SK-N-SH treated with all-trans-retinoic acid at 6 μM for 48 hours (cell line): ENCODE measurements around the gene PAPPA.

Experiments used
- ATAC-seq: fragments of 200-7000 bp; cut with Tn5 transposase; 3 replicates; pipeline ENCODE4 v1.9.1; 2020; ENCODE audit warnings: mild to moderate bottlenecking, moderate library complexity
- ARNTL ChIP-seq: fragments of 450-650 bp; formaldehyde crosslinking; IDR thresholded peaks from 2 replicates; pipeline ENCODE4 v1.5.0; 2020; ENCODE audit warnings: low read depth, mild to moderate bottlenecking, moderate library complexity, borderline replicate concordance
- BACH2 ChIP-seq: fragments of 250-450 bp; sonication (Bioruptor Pico); IDR thresholded peaks from 2 replicates; pipeline ENCODE4 v1.9.0; 2021; ENCODE audit warnings: mild to moderate bottlenecking, borderline replicate concordance
- CSDC2 ChIP-seq: fragments of 250-450 bp; sonication (Bioruptor Pico); IDR thresholded peaks from 2 replicates; pipeline ENCODE4 v1.5.0; 2020; ENCODE audit warnings: mild to moderate bottlenecking, moderate library complexity
- ESRRG ChIP-seq: fragments of 250-450 bp; sonication (Bioruptor Pico); IDR thresholded peaks from 2 replicates; pipeline ENCODE4 v1.6.1; 2021; ENCODE audit warnings: mild to moderate bottlenecking
- GLIS3 ChIP-seq: fragments of 250-450 bp; sonication (Bioruptor Pico); IDR thresholded peaks from 2 replicates; pipeline ENCODE4 v1.5.0; 2020; ENCODE audit warnings: mild to moderate bottlenecking, moderate library complexity
- ISL1 ChIP-seq: fragments of 250-450 bp; sonication (Bioruptor Pico); IDR thresholded peaks from 2 replicates; pipeline ENCODE4 v2.1.2; 2022; ENCODE audit warnings: mild to moderate bottlenecking, moderate library complexity
- OSR1 ChIP-seq: fragments of 250-450 bp; sonication (Bioruptor Pico); IDR thresholded peaks from 2 replicates; pipeline ENCODE4 v1.8.0; 2022; ENCODE audit warnings: moderate library complexity, mild to moderate bottlenecking, inconsistent platforms
- POU6F1 ChIP-seq: fragments of 250-450 bp; sonication (Bioruptor Pico); IDR thresholded peaks from 2 replicates; pipeline ENCODE4 v1.8.0; 2021; ENCODE audit warnings: low read depth, mild to moderate bottlenecking, moderate library complexity, borderline replicate concordance
- PPARA ChIP-seq: fragments of 250-450 bp; sonication (Bioruptor Pico); IDR thresholded peaks from 2 replicates; pipeline ENCODE4 v1.5.0; 2020; ENCODE audit warnings: mild to moderate bottlenecking, borderline replicate concordance
- SNAI2 ChIP-seq: fragments of 250-450 bp; sonication (Bioruptor Pico); IDR thresholded peaks from 2 replicates; pipeline ENCODE4 v1.5.0; 2020; ENCODE audit warnings: mild to moderate bottlenecking, moderate library complexity
- TCF4 ChIP-seq: fragments of 250-450 bp; sonication (Bioruptor Pico); IDR thresholded peaks from 2 replicates; pipeline ENCODE4 v1.8.0; 2021; ENCODE audit warnings: mild to moderate bottlenecking, moderate library complexity, borderline replicate concordance
- TOX ChIP-seq: fragments of 250-450 bp; sonication (Bioruptor Pico); IDR thresholded peaks from 2 replicates; pipeline ENCODE4 v1.8.0; 2021; ENCODE audit warnings: mild to moderate bottlenecking, moderate library complexity, borderline replicate concordance
- ZFP3 ChIP-seq: fragments of 250-450 bp; sonication (Bioruptor Pico); IDR thresholded peaks from 2 replicates; pipeline ENCODE4 v1.5.0; 2020; ENCODE audit warnings: mild to moderate bottlenecking, moderate library complexity
- ZFP30 ChIP-seq: fragments of 450-650 bp; formaldehyde crosslinking; IDR thresholded peaks from 2 replicates; pipeline ENCODE4 v1.5.0; 2022; ENCODE audit warnings: mild to moderate bottlenecking, moderate library complexity
- ZNF565 ChIP-seq: fragments of 450-650 bp; formaldehyde crosslinking; conservative IDR thresholded peaks from 2 replicates; pipeline ENCODE4 v1.5.0; 2020; ENCODE audit warnings: low read depth, mild to moderate bottlenecking, moderate library complexity
- ZNF70 ChIP-seq: fragments of 450-650 bp; formaldehyde crosslinking; IDR thresholded peaks from 2 replicates; pipeline ENCODE4 v1.5.0; 2020; ENCODE audit warnings: mild to moderate bottlenecking, moderate library complexity
- ZNF8 ChIP-seq: fragments of 450-650 bp; formaldehyde crosslinking; IDR thresholded peaks from 2 replicates; pipeline ENCODE4 v1.5.0; 2020; ENCODE audit warnings: mild to moderate bottlenecking, moderate library complexity
- TF ChIP-seq, protein P1 (sequence below): fragments of 250-450 bp; sonication (Bioruptor Pico); IDR thresholded peaks from 2 replicates; pipeline ENCODE4 v1.5.1; 2021; ENCODE audit warnings: mild to moderate bottlenecking, moderate library complexity
- TF ChIP-seq, protein P2 (sequence below): fragments of 250-450 bp; sonication (Bioruptor Pico); IDR thresholded peaks from 2 replicates; pipeline ENCODE4 v1.5.1; 2020; ENCODE audit warnings: low read depth, mild to moderate bottlenecking, moderate library complexity
- TF ChIP-seq, protein P3 (sequence below): fragments of 250-450 bp; sonication (Bioruptor Pico); IDR thresholded peaks from 2 replicates; pipeline ENCODE4 v1.5.0; 2020; ENCODE audit warnings: mild to moderate bottlenecking, moderate library complexity

PAPPA gene

GRCh38 chr9:116370556-116370955, 217.0 kb downstream of the PAPPA start:
- ATAC-seq: no peak
- no peak for TF ChIP-seq BACH2
- TF ChIP-seq, protein P1, sequence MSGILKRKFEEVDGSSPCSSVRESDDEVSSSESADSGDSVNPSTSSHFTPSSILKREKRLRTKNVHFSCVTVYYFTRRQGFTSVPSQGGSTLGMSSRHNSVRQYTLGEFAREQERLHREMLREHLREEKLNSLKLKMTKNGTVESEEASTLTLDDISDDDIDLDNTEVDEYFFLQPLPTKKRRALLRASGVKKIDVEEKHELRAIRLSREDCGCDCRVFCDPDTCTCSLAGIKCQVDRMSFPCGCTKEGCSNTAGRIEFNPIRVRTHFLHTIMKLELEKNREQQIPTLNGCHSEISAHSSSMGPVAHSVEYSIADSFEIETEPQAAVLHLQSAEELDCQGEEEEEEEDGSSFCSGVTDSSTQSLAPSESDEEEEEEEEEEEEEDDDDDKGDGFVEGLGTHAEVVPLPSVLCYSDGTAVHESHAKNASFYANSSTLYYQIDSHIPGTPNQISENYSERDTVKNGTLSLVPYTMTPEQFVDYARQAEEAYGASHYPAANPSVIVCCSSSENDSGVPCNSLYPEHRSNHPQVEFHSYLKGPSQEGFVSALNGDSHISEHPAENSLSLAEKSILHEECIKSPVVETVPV (CRISPR knock-in tag): no peak
- TF ChIP-seq PPARA (CRISPR knock-in tag): no peak
- no peak for TF ChIP-seq ZFP3 (CRISPR knock-in tag)
- TF ChIP-seq ARNTL (CRISPR knock-in tag): no peak
- no peak for TF ChIP-seq OSR1 (CRISPR knock-in tag)
- TF ChIP-seq ZNF565 (CRISPR knock-in tag): no peak
- no peak for TF ChIP-seq TOX
- TF ChIP-seq GLIS3 (CRISPR knock-in tag): no peak
- no peak for TF ChIP-seq ESRRG
- TF ChIP-seq, protein P2, sequence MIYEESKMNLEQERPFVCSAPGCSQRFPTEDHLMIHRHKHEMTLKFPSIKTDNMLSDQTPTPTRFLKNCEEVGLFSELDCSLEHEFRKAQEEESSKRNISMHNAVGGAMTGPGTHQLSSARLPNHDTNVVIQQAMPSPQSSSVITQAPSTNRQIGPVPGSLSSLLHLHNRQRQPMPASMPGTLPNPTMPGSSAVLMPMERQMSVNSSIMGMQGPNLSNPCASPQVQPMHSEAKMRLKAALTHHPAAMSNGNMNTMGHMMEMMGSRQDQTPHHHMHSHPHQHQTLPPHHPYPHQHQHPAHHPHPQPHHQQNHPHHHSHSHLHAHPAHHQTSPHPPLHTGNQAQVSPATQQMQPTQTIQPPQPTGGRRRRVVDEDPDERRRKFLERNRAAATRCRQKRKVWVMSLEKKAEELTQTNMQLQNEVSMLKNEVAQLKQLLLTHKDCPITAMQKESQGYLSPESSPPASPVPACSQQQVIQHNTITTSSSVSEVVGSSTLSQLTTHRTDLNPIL (CRISPR knock-in tag): no peak
- no peak for TF ChIP-seq ZNF70 (CRISPR knock-in tag)
- TF ChIP-seq TCF4 (CRISPR knock-in tag): no peak
- TF ChIP-seq ISL1: no peak
- no peak for TF ChIP-seq CSDC2
- no peak for TF ChIP-seq POU6F1 (CRISPR knock-in tag)
- TF ChIP-seq SNAI2 (CRISPR knock-in tag): no peak
- TF ChIP-seq, protein P3, sequence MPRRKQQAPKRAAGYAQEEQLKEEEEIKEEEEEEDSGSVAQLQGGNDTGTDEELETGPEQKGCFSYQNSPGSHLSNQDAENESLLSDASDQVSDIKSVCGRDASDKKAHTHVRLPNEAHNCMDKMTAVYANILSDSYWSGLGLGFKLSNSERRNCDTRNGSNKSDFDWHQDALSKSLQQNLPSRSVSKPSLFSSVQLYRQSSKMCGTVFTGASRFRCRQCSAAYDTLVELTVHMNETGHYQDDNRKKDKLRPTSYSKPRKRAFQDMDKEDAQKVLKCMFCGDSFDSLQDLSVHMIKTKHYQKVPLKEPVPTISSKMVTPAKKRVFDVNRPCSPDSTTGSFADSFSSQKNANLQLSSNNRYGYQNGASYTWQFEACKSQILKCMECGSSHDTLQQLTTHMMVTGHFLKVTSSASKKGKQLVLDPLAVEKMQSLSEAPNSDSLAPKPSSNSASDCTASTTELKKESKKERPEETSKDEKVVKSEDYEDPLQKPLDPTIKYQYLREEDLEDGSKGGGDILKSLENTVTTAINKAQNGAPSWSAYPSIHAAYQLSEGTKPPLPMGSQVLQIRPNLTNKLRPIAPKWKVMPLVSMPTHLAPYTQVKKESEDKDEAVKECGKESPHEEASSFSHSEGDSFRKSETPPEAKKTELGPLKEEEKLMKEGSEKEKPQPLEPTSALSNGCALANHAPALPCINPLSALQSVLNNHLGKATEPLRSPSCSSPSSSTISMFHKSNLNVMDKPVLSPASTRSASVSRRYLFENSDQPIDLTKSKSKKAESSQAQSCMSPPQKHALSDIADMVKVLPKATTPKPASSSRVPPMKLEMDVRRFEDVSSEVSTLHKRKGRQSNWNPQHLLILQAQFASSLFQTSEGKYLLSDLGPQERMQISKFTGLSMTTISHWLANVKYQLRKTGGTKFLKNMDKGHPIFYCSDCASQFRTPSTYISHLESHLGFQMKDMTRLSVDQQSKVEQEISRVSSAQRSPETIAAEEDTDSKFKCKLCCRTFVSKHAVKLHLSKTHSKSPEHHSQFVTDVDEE (CRISPR knock-in tag): no peak
- no peak for TF ChIP-seq ZNF8 (CRISPR knock-in tag)
- no peak for TF ChIP-seq ZFP30 (CRISPR knock-in tag)

DNA sequence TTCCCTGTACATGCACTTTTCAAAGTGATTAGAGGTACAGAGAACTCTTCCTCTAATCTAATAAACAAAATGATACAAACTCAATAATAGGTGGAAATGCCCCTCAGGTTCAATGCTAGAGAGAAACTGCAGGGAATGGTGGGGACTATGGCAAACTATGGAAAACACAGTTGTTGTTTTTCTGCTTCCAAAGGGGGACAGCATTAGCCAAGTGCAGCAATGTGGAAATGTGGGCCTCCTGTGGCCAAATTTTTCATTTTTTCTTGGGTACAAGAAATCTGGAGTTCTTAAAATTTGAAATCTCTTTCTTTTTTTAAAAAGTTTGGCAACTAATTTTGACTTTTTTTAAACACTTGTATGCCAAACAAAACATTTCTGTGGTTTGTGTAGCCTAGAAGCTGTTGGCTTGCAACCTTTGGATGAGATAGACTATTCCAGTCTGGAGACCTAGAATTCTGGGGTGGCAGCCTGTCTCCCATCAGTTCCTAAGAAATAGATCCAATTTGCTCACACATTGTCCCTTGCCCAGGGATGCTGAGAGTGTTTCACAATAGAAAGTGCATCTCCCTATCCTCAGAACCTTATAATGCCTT, 218.6 kb downstream of the PAPPA start:
- no peak for ATAC-seq
- no peak for TF ChIP-seq ZFP30 (CRISPR knock-in tag)
- no peak for TF ChIP-seq CSDC2
- no peak for TF ChIP-seq SNAI2 (CRISPR knock-in tag)

DNA sequence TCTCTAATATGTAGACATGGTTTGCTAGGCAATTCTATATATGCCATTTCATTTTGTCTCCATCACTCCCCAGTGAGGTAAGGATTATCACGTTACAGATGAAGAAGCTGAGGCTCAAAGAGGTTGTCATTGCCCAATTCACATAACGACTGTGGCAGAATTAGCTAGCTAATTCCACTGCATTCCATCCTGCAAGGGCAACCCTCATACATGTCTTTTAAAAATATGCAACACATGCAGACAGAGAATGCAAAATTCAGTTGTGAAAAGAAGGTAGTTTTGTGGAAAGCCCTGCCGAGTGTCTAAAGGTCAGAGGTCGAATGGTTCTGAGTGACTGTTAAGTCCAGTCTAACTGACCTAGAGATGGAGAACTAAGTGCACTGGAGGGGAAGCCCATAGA, 219.2 kb downstream of the PAPPA start:
- TF ChIP-seq ZNF70 (CRISPR knock-in tag): no peak
- TF ChIP-seq TCF4 (CRISPR knock-in tag): no peak
- no peak for TF ChIP-seq SNAI2 (CRISPR knock-in tag)
- TF ChIP-seq ZFP30 (CRISPR knock-in tag): no peak
- TF ChIP-seq, protein P2 (CRISPR knock-in tag): no peak
- TF ChIP-seq ISL1: no peak
- TF ChIP-seq ZNF565 (CRISPR knock-in tag): no peak
- TF ChIP-seq BACH2: no peak
- TF ChIP-seq GLIS3 (CRISPR knock-in tag): no peak
- no peak for TF ChIP-seq ZNF8 (CRISPR knock-in tag)
- TF ChIP-seq ZFP3 (CRISPR knock-in tag): no peak
- no peak for ATAC-seq
